Activated CD4-positive, alpha-beta T cell treated with anti-CD3 and anti-CD28 coated beads, Interleukin-2, amount 50 U/mL, for 4 hours (primary cell): Measurements from ENCODE around the gene TBC1D14.
"Not testable (repeated sequence)": the region's sequence is repeated elsewhere in the genome, so short reads cannot be mapped to it uniquely, and the experiment has no call there.

Source experiments
- DNase-seq, 2 experiments: peaks; one replicate each; pipeline ENCODE4 v3.0.0-alpha.2; 2020

The TBC1D14 gene

GRCh38 chr4:6956087-6956433 is 46.4 kb downstream of the TBC1D14 start:
- no peak for DNase-seq

DNA sequence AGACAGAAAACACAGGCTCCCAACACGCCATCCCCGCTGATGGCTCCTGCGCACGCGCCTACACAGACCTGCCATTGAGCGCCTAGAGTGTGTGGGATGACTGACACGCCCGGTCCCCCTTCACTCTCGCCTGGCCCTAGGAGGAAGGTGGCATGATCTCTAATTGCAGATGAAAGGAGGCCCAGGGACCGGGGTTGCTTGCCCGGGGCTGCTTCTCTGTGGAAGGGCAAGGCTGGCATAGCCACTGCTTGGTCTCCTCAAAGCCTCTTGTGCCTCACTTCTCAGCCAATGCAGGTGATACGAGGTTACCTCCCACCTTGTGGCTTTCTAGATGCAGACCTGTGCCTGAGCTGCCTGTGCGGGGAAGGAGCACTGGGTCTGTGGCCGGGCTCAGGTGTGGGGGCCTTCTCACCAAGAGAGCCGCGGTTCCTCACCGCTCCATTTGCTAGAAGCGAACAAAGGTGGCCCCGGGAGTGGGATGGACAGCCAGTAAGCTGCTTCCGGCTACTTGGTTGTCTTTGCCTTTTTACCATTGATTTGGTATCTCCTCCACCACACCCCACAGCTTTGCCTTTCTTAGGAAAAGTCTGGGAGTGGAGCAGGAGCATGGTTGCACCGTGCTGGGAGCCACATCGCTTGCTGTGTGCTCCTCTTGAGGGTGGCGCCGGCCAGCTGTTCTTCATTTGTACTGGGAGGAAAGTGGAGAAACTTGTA is 47.0 kb downstream of the TBC1D14 start:
- no peak for DNase-seq

GRCh38 chr4:6957148-6957520 is 47.5 kb downstream of the TBC1D14 start:
- DNase-seq = no peak

DNA sequence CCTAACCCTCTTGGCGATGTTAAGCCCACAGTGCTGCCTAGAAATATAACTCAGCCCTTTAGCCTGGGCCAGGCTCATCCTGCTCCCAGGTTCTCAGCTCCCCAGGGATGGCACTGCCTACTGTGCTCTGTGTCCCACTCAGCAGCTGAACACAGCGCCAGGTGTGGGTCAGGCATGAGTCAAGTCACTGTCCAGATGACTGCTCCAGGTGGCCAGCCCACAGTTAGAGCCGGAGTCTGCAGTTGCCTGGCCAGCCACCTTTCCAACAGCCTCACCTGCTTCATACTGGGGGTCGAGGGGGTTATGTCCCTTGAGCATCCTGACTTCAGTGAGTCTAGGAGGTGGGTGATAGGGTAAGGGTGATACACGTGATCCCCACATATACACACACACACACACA is 48.4 kb downstream of the TBC1D14 start:
- no peak for DNase-seq

- no peak for DNase-seq
Observed at GRCh38 chr4:6959261-6959660, 49.6 kb downstream of the TBC1D14 start.

- DNase-seq = no peak
Observed at GRCh38 chr4:6960154-6960553, 50.5 kb downstream of the TBC1D14 start.

GRCh38 chr4:6960628-6961412 is 51.2 kb downstream of the TBC1D14 start:
- DNase-seq = no peak

GRCh38 chr4:6961496-6962210 is 52.0 kb downstream of the TBC1D14 start:
- no peak for DNase-seq

DNA sequence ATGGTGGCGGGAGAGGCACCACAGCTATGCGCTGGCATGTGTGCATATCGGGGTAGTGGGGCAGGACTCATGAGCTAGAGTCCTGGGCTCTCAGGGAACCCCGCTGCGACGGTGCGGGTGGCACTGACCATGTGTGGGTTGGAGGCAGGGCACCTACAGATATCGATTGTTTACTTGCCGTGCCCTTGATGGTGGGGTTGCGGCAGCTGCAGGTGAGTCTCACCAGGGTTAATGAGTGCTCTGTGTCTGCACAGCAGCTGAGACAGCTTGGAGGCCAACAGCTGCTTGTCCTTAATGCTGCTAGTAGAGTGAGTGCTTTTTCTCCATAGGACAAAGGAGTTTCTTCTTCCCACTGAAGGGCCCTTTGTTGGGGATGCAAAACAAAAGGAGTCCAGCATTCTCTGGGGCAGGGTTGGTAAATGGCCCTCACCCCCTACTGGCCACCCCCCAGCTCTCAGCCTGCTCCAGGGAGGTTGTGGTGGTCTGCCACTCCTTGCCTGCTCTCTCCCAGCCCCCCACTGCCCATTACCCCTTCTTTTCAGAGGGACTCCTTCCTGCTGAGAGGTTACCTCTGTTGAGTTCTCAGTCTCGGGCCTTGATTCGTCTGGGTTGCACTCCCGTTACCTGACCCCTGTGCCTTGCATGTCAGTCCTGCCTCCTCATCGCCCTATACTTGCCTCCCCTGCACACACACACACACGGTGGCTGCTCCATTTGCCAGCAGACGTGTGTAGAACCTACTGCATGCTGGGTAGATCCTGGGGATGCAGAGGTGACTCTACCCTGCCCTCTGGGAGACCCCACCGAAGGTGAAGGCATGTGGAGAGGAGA is 52.8 kb downstream of the TBC1D14 start:
- DNase-seq = no peak

DNA sequence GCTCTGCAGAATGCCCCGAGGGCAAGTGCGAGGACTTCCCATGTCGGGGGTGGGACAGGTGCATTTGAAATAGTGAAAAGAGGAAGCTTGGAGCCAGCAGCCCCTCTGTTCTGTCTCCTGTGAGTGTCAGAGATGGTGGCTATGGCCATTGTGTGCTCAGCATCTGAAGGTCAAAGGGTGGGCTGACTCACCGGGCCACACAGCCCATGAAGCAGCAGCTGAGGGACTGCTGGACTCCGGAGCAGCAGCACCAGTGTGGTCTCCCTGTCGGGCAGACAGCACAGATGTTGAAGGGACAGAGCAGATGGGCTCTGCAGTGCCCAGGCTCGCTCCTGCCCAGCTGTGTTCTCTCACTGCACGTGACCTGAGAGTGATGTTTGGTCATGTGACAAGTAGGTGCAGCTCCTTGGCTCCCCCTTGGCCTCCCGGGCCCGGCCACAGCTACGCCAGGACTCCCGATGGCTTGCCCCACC is 53.5 kb downstream of the TBC1D14 start:
- no peak for DNase-seq

DNA sequence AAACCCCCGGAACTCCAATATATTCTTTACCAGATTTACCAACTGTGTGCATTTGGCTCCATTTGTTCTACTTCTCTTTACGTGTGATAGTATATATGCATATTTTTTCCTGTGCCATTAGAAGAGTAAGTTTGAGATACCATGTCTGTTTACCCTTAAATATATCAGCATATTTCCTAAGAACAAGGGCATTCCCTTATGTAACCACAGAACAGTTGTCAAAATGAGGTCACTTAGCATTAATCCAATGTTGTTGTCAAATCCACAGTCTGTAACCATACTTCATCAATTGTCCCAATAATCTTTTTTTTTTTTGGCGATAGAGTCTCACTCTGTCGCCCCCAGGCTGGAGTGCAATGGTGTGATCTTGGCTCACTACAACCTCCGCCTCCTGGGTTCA is 55.2 kb downstream of the TBC1D14 start:
- no peak for DNase-seq

- no peak for DNase-seq
Observed at GRCh38 chr4:6965329-6965728, 55.7 kb downstream of the TBC1D14 start.

GRCh38 chr4:6967846-6968340 is 58.3 kb downstream of the TBC1D14 start:
- DNase-seq = no peak

DNA sequence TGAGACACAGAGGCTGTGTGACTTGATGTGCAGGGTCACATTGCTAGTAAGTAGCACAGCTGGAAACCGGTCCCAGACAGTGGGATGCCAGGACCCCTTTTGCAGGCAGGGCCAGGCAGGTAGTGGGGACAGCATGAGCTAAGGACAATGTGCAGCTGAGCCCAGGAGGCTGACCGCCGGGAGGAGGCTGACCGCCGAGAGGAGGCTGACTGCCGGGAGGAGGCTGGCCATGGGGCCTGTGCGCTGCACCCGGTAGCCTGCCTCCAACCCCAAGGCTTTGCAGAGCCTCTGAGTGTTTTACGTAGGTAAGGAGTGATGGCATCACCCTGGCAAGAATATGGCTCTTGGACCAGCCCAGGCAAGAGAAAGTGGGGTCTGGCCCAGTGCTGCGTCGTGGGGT is 58.9 kb downstream of the TBC1D14 start:
- DNase-seq = no peak

- no peak for DNase-seq
Observed at GRCh38 chr4:6969826-6970800, 60.5 kb downstream of the TBC1D14 start.

- DNase-seq = no peak
Observed at GRCh38 chr4:6971536-6972374, 62.1 kb downstream of the TBC1D14 start.

- DNase-seq = no peak
Observed at GRCh38 chr4:6972375-6972650, 62.7 kb downstream of the TBC1D14 start.

- no peak for DNase-seq
Observed at GRCh38 chr4:6972911-6973310, 63.3 kb downstream of the TBC1D14 start.

DNA sequence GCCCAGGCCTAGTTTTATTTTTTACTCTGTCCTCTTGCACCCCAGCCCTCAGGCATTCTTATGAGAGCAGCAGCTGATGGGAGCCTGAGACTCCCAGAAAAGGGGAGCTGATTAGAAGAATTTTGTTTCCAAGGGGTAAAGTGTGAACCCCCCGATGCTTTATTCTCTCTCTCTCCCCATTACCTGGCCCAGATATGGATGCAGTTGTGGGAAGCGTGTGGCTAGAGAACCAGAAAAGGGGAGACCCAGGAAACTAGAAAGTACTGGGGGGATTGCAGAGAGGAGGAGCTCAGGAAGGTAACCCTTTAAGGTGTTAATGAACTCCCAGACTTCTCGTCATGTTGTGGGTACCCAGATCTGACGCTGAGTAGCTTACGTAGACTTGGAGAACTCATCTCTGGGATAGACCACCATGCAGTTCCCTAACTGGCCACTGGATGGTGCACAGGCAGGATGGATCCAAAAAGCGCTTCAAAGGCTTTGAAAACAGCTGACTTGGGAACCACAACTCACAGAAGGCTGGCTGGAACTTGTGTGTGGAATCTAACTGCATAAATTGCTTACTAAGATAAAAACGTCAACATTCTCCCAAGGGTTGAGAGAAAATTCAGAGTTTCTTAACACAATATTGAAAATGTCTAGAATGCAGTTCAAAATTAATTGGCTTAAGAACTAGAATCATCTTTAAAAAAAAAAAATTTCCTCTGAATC is 64.7 kb downstream of the TBC1D14 start:
- peak; percentile 77 to 83 for DNase-seq

- DNase-seq = not testable (repeated sequence)
Observed at GRCh38 chr4:6977846-6978245, 68.2 kb downstream of the TBC1D14 start.
